Upper lobe of right lung (tissue), 1 donor: ENCODE results near the gene CREBRF. TPM values are rescaled to one million over a fixed set of nuclear protein-coding genes. Genes with fewer than 3 reads are reported as not detected.
"Not testable (repeated sequence)": the region's sequence is repeated elsewhere in the genome, so short reads cannot be mapped to it uniquely, and the experiment has no call there.

Experiments used
- ATAC-seq: fragments of 200-7000 bp; cut with Tn5 transposase; one replicate; pipeline ENCODE4 v1.9.1; 2020; ENCODE audit warnings: mild to moderate bottlenecking, moderate library complexity
- DNase-seq: peaks from one replicate; pipeline ENCODE4 v3.0.0-alpha.2; 2020
- H3K27ac ChIP-seq: fragments of 200-600 bp; one replicate; pipeline ENCODE4 v1.8.0; 2022
- H3K27me3 ChIP-seq: fragments of 200-600 bp; one replicate; pipeline ENCODE4 v1.8.0; 2022; ENCODE audit warnings: mild to moderate bottlenecking
- H3K36me3 ChIP-seq: fragments of 200-600 bp; one replicate; pipeline ENCODE4 v1.8.0; 2022
- H3K4me1 ChIP-seq: fragments of 200-600 bp; one replicate; pipeline ENCODE4 v1.8.0; 2022
- H3K4me3 ChIP-seq: fragments of 200-600 bp; one replicate; pipeline ENCODE4 v1.8.0; 2022; ENCODE audit warnings: mild to moderate bottlenecking
- H3K9me3 ChIP-seq: fragments of 200-600 bp; one replicate; pipeline ENCODE4 v1.8.0; 2022
- CTCF ChIP-seq: fragments of 200-600 bp; IDR thresholded peaks from one replicate; pipeline ENCODE4 v1.8.0; 2022; ENCODE audit warnings: antibody characterized with exemption
- intact Hi-C: fragments of 100-400 bp; cut with DNase I; formaldehyde crosslinking; loops from one replicate; pipeline ENCODE4 v1.11.0; 2022
- total RNA-seq: library from RNA; stranded (reverse); fragmentation: NEBNext Ultra II Directional; extraction: Animal tissue kit (Norgen Biotek cat#: 25700); gene quantifications from one replicate; pipeline ENCODE4 v1.2.1, GENCODE V29; 2021
- donor health status: DM: no; HTN: yes; CAD: no; lungs with severe emphysema.

Gene CREBRF
- total RNA-seq, 1 donor from 2014 or later: 47.4 TPM

DNA sequence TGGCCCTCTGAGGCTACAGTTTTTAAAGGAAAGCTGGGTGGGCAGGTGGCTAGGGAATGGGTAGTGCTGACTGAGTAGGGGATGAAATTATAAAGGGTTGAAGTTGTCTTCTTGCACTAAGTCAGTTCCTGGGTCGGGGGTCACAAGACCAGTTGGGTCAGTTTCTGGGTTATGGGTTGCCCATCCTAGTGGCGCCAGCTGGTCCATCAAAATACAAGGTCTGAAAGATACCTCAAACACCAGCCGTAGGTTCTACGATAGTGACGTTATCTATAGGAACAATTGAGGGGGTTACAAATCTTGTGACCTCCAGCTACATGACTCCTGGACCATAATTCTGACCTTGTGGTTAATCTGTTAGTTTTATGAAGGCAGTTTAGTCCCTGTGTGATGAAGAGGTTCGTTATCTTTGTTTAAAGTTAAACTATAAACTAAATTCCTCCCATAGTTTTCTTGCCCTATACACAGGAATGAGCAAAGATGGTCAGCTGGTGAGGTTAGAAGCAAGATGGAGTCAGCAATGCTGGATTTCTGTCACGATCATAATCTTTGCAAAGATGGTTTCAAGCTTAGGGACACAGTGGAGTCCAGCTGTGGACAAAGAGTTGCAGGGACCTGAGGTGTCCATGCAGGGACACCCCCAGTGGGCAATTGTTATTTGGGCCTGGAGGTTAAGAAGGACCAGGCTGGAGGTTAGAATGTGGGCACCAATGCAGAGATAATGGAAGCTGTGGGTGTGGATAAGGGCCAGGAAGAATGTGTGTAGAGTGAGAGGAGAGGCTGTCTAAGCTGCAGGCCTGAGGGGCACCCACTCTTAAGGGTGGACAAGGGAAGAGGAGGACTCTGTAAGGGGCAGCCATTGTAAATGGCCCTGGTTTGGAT lies 14.0 kb upstream of the CREBRF start:
- no peak for TF ChIP-seq CTCF
- intact Hi-C loops: no loop called here
- ATAC-seq: no peak

GRCh38 chr5:173042763-173043107 lies 13.4 kb upstream of the CREBRF start:
- no peak for DNase-seq
- Histone ChIP-seq H3K9me3 (no peaks in the 10 kb centered on the region), H3K27ac (no peak overlapping the region), H3K27me3 (no peaks in the 10 kb centered on the region), H3K4me1 (no peaks in the 10 kb centered on the region), H3K36me3 (no peaks in the 10 kb centered on the region), H3K4me3 (no peak overlapping the region)
- no peak for ATAC-seq
- TF ChIP-seq CTCF: no peak
- intact Hi-C loops: no loop called here

More for the DNA sequence above, 14.0 kb upstream of the CREBRF start:
- H3K4me1 ChIP-seq: peaks cover 4% of the 10 kb centered on the region
- H3K27me3 ChIP-seq: no peaks in the 10 kb centered on the region
- H3K27ac ChIP-seq: no peak overlapping the region
- H3K4me3 ChIP-seq: no peak overlapping the region
- H3K9me3 ChIP-seq: no peaks in the 10 kb centered on the region
- no peak for DNase-seq
- H3K36me3 ChIP-seq: no peaks in the 10 kb centered on the region

- ATAC-seq: peak; percentile 43
- Histone ChIP-seq H3K4me1 (no peaks in the 10 kb centered on the region), H3K36me3 (no peaks in the 10 kb centered on the region), H3K27me3 (no peaks in the 10 kb centered on the region), H3K4me3 (no peak overlapping the region), H3K27ac (no peak overlapping the region), H3K9me3 (no peaks in the 10 kb centered on the region)
- intact Hi-C loops: no loop called here
- no peak for DNase-seq
- no peak for TF ChIP-seq CTCF
Measured at GRCh38 chr5:173045474-173045873, 10.7 kb upstream of the CREBRF start.

DNA sequence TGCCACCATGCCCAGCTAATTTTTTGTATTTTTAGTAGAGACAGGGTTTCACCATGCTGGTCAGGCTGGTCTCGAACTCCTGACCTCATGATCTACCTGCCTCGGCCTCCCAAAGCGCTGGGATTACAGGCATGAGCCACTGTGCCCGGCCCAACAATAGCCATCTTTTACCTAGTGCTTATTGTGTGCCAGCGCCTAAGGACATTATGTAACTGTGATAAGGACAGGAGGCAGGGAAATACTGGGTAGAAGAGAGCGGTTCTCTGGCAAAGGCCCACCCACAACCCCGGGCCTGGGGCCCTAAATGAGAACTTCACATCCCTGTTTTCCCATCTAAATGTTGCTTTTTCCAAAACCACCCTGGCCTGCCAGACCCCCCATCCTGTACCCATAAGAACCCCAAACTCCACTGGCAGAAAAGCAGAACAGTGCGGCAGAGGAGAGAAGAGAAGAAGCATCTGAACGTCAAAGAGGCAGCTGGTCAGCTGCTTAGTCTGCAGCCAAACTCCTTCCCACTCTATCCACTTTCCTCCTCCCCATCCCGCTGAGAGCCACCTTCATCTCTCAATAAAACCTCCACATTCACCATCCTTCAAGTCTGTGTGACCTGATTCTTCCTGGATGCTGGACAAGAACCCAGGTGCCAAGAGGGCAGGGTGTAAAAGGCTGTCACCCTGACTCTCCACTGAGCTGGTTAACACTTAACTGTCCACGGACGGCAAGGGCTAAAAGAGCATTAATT lies 8.9 kb upstream of the CREBRF start:
- H3K4me3 ChIP-seq, DNase-seq, intact Hi-C loops, H3K9me3 ChIP-seq, H3K27ac ChIP-seq, H3K36me3 ChIP-seq, H3K27me3 ChIP-seq, H3K4me1 ChIP-seq: not testable (repeated sequence)
- ATAC-seq: peak; percentile 57

- intact Hi-C loops: no loop called here
- ATAC-seq: no peak
Measured at GRCh38 chr5:173047838-173048105, 8.4 kb upstream of the CREBRF start.

More at GRCh38 chr5:173047838-173048105, 8.4 kb upstream of the CREBRF start:
- Histone ChIP-seq H3K4me3 (no peak overlapping the region), H3K27me3 (no peaks in the 10 kb centered on the region), H3K36me3 (no peaks in the 10 kb centered on the region), H3K4me1 (no peaks in the 10 kb centered on the region), H3K9me3 (no peaks in the 10 kb centered on the region), H3K27ac (no peak overlapping the region)
- DNase-seq: no peak
- no peak for TF ChIP-seq CTCF
